Daoy (cell line): ENCODE measurements around the gene IRF3. TPM values are rescaled to one million over a fixed set of nuclear protein-coding genes. Genes with fewer than 3 reads are reported as not detected.

Experiments used
- DNase-seq: peaks from one replicate; pipeline ENCODE4 v3.0.0-alpha.2; 2015; ENCODE audit warnings: low read depth
- total RNA-seq: library from RNA; depleted of rRNA; stranded (reverse); fragments of >200 nt; shearing (Covaris generic); gene quantifications from 2 replicates; pipeline ENCODE4 v1.2.3, GENCODE V29; 2014; rRNA removed

Gene IRF3
- 88.0 and 110 TPM in 2 replicates for total RNA-seq

- DNase-seq = peak; percentile 98
Measured at GRCh38 chr19:49665351-49666119, at the start of gene IRF3, which contains the start of gene BCL2L12. Gene IRF3 (minus strand): TSS chr19:49665857. CDS start chr19:49664838, 1,019 bp downstream. Gene BCL2L12 (plus strand): TSS chr19:49665933. CDS start chr19:49666693, 760 bp downstream.

- DNase-seq = no peak
Measured at GRCh38 chr19:49713236-49713845, 47.7 kb upstream of the IRF3 start.

GRCh38 chr19:49712397-49712859 lies 46.8 kb upstream of the IRF3 start:
- peak; percentile 89 for DNase-seq

- DNase-seq = no peak
Measured at GRCh38 chr19:49710372-49710951, 44.8 kb upstream of the IRF3 start.

GRCh38 chr19:49705919-49706318 lies 40.3 kb upstream of the IRF3 start:
- DNase-seq = no peak

GRCh38 chr19:49704888-49705642 lies 39.4 kb upstream of the IRF3 start:
- DNase-seq = no peak

- DNase-seq = no peak
Measured at GRCh38 chr19:49701271-49701786, 35.7 kb upstream of the IRF3 start.

GRCh38 chr19:49700563-49700962 lies 34.9 kb upstream of the IRF3 start:
- no peak for DNase-seq

GRCh38 chr19:49699364-49699763 lies 33.7 kb upstream of the IRF3 start:
- DNase-seq = no peak

GRCh38 chr19:49696865-49697264 lies 31.2 kb upstream of the IRF3 start:
- DNase-seq = no peak

- DNase-seq = no peak
Measured at GRCh38 chr19:49696115-49696514, 30.5 kb upstream of the IRF3 start.

- no peak for DNase-seq
Measured at GRCh38 chr19:49692147-49692506, 26.5 kb upstream of the IRF3 start.

GRCh38 chr19:49691243-49692146 lies 25.8 kb upstream of the IRF3 start:
- peak; percentile 76 for DNase-seq

GRCh38 chr19:49690656-49691242 lies 25.1 kb upstream of the IRF3 start, which contains the start of gene CPT1C:
Gene CPT1C (plus strand): TSS chr19:49691116. CDS start chr19:49692253, 1,137 bp downstream.
- peak; percentile 90 for DNase-seq

GRCh38 chr19:49690079-49690655 lies 24.5 kb upstream of the IRF3 start:
- no peak for DNase-seq

GRCh38 chr19:49689133-49690078 lies 23.7 kb upstream of the IRF3 start, which contains the start of gene ADM5:
Gene ADM5 (plus strand): TSS chr19:49689594. CDS start chr19:49689838, 244 bp downstream.
- DNase-seq = peak; percentile 69

GRCh38 chr19:49688531-49689132 lies 23.0 kb upstream of the IRF3 start:
- no peak for DNase-seq
